ENCODE measurements around the gene EEF1A1.

EEF1A1 gene

GRCh38 chr6:73503027-73503772, 17.6 kb downstream of the EEF1A1 start:
- DNase-seq, result no peak

DNA sequence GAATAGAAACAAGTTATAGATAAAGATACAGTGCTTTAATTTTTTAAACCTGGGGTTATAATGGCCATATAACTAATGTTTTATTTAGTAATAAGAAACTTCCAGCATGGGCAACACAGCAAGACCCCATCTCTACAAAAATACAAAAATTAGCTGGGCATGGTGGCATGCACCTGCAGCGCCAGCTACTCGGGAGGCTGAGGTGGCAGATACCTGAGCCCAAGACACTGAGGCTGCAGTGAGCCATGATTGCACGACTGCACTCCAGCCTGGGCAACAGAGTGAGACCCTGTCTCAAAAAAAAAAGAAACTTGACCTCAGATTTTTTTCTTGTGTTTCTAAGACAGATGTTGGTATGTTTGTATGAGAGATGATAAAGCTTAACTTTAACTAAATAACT, 22.9 kb downstream of the EEF1A1 start:
- no peak for DNase-seq

DNA sequence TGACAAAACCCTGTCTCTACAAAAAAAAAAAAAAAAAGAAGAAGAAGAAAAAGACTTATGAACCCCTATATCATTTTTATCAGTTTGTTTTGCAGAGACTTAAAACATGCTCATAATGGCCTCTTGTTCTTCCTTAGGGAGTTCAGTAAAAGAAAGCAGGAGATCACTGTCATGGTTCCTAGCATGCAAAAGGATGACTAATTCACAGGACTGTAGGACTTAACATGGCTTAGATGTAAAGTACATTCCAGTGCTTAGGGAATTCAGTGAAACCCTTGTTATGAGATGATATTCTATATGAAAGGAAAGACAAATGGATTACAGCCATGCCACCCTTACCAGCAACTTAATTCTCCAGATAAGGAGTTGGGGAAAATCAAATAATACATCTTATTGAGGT, 29.5 kb downstream of the EEF1A1 start:
- no peak for DNase-seq

DNA sequence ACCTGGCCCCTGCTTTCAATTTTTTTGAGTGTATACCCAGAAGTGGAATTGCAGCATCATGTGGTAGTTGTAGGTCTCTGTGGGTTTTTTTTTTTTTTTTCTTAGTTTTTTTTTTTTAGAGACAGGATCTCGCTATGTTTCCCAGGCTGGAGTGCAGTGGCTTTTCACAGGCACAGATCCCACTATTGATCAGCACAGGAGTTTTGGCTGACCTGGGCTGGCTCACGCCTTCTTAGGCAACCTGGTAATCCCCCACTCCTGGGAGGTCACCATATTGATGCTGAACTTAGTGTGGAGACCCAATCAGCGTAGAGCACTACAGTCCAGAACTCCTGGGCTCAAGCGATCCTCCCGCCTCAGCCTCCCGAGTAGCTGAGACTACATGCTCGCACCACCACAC, 33.4 kb downstream of the EEF1A1 start:
- DNase-seq, result no peak

- no peak for DNase-seq
Measured at GRCh38 chr6:73484438-73484837, 36.4 kb downstream of the EEF1A1 start.

GRCh38 chr6:73481969-73482368, 38.9 kb downstream of the EEF1A1 start:
- DNase-seq, result no peak

DNA sequence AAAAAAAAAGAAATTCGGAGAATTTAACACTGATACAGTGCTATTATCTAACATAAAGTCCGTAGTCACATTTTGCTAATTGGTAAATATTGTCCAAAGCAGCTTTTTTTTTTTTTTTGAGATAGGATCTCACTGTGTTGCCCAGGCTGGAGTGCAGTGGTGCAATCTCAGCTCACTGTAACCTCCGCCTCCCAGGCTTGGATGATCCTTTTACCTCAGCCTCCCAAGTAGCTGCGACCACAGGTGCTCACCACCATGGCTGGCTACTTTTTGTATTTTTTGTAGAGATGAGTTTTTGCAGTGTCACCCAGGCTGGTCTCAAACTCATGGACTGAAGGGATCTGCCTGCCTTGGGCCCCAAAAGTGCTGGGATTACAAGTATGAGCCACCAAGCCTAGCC, 43.4 kb downstream of the EEF1A1 start:
- no peak for DNase-seq

- DNase-seq, result no peak
Measured at GRCh38 chr6:73476723-73477122, 44.1 kb downstream of the EEF1A1 start.

DNA sequence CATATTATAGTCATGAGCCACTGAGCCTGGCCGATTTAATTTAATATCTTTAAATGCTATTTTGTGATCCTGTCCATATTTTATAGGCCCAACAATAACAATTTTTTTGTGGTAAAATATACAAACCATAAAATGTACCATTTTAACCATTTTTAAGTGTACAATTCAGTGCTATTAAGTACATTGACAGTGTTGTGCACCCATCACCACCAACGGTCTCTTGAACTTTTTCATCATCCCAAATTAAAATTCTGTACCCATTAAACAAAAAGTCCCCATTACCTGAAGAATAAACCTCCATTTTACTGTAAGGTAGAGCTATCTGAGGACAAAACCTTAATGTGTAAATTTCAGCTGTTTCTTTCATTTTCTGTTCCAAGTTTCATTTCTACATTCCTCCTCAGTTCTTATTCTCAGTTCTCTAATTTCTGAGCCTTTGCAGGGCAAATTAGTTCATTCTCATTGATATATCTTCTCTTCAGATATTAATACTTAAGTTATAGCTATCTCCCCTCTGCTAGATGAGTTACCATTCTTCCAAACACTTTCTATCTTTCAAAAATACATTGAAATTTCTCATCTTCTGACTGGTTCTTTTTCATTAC, 49.0 kb downstream of the EEF1A1 start:
- DNase-seq, result no peak

Data from NCI-H146 (cell line).